ENCODE measurements around the gene DYNLT2.
A peak's percentile ranks its signal among the peaks of the same experiment; 100 is the strongest.

Gene DYNLT2

DNA sequence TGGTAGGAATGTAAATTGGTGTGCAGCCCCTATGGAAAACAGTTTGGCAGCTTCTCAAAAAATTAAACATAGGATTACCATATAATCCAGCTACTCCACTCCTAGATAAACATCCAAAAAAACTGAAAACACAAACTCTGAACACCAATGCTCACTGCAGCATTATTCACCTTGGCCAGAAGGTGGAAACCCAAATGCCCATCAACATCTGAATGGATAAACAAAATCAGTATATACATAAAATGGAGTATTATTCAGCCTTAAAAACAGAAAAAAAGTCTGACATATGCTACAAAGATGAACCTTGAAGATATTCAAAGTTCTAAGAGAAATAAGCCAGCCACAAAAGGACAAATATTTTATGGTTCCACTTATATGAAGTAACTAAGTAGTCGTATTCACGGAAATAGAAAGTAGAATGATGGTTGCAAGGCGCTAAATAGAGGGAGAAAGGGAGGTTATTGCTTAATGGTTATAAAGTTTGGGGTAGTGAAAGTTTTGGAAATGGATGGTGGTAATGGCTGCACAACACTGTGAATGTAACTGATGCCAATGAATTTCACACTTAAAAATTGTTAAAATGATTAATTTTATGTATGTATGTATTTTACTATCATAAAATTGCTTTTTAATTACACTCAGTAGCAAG lies 31.0 kb downstream of the DYNLT2 start:
- Histone ChIP-seq H3F3A (ENCODE audit: control insufficient read depth, insufficient read depth) (peaks cover 4% of the 10 kb centered on the region), H3K27me3 (ENCODE audit: control insufficient read depth, low read length) (no peaks in the 10 kb centered on the region), H3K36me3 (ENCODE audit: control insufficient read depth, low read length) (peaks cover 57% of the 10 kb centered on the region), H3K79me2 (ENCODE audit: control insufficient read depth, low read length) (peaks cover 78% of the 10 kb centered on the region), H4K20me1 (ENCODE audit: control insufficient read depth, insufficient read depth, low read depth, low read length) (peaks cover 13% of the 10 kb centered on the region; the same call in 1 of the 2 replicates), H3K9me3 (ENCODE audit: control insufficient read depth, insufficient read depth, low read length) (no peaks in the 10 kb centered on the region), H3K4me2 (ENCODE audit: low read length) (no peak overlapping the region; the same call in 1 of the 2 replicates), H3K27ac (ENCODE audit: low read depth, low read length) (no peak overlapping the region), H3K4me3 (ENCODE audit: low read length) (no peak overlapping the region), H3K4me1 (ENCODE audit: control insufficient read depth, low read length) (peaks cover 35% of the 10 kb centered on the region), H3K9me2 (replicated peaks; ENCODE audit: control insufficient read depth, low read length) (no peaks in the 10 kb centered on the region)
- TF ChIP-seq, protein P1, sequence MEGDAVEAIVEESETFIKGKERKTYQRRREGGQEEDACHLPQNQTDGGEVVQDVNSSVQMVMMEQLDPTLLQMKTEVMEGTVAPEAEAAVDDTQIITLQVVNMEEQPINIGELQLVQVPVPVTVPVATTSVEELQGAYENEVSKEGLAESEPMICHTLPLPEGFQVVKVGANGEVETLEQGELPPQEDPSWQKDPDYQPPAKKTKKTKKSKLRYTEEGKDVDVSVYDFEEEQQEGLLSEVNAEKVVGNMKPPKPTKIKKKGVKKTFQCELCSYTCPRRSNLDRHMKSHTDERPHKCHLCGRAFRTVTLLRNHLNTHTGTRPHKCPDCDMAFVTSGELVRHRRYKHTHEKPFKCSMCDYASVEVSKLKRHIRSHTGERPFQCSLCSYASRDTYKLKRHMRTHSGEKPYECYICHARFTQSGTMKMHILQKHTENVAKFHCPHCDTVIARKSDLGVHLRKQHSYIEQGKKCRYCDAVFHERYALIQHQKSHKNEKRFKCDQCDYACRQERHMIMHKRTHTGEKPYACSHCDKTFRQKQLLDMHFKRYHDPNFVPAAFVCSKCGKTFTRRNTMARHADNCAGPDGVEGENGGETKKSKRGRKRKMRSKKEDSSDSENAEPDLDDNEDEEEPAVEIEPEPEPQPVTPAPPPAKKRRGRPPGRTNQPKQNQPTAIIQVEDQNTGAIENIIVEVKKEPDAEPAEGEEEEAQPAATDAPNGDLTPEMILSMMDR (IDR thresholded peaks at IDR 0.05; ENCODE audit: low read depth, low read length, poor library complexity, severe bottlenecking) = peak; percentile 10
- TF ChIP-seq EZH2phosphoT487 (IDR thresholded peaks at IDR 0.05; ENCODE audit: borderline replicate concordance, low read length) = no peak

DNA sequence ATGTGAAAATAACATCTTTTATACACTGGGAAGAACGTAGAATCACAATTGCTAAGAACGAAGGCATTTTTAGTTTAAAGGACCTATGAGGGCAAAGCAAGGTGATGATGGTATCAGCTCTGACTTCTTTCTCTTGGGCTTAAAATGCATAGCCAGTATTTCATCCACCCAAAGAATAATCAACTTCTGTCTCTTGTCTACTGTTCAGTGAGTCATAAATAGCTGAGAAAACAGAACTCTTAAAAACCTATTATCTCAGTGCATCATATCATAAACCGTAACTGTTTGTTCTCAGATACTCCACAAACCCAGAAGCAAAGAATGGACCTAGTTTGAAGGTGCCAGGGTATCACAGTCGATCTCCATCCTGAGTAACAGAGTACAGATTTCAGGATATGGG lies 32.3 kb downstream of the DYNLT2 start:
- H3K27me3 ChIP-seq (ENCODE audit: control insufficient read depth, low read length) = no peaks in the 10 kb centered on the region
- no peaks in the 10 kb centered on the region for H3K9me3 ChIP-seq (ENCODE audit: control insufficient read depth, insufficient read depth, low read length)
- H3K4me2 ChIP-seq (ENCODE audit: low read length) = no peak overlapping the region
- H3K36me3 ChIP-seq (ENCODE audit: control insufficient read depth, low read length) = peaks cover 69% of the 10 kb centered on the region
- H3K27ac ChIP-seq (ENCODE audit: low read depth, low read length) = no peak overlapping the region
- H3K4me1 ChIP-seq (ENCODE audit: control insufficient read depth, low read length) = peaks cover 34% of the 10 kb centered on the region
- H3F3A ChIP-seq (ENCODE audit: control insufficient read depth, insufficient read depth) = peaks cover 4% of the 10 kb centered on the region
- no peak overlapping the region for H3K4me3 ChIP-seq (ENCODE audit: low read length)
- peaks cover 74% of the 10 kb centered on the region for H3K79me2 ChIP-seq (ENCODE audit: control insufficient read depth, low read length)
- H3K9me2 ChIP-seq (replicated peaks; ENCODE audit: control insufficient read depth, low read length) = no peaks in the 10 kb centered on the region
- peaks cover 13% of the 10 kb centered on the region; the same call in 1 of the 2 replicates for H4K20me1 ChIP-seq (ENCODE audit: control insufficient read depth, insufficient read depth, low read depth, low read length)
- TF ChIP-seq, protein P1 (IDR thresholded peaks at IDR 0.05; ENCODE audit: low read depth, low read length, poor library complexity, severe bottlenecking) = no peak
- TF ChIP-seq EZH2phosphoT487 (IDR thresholded peaks at IDR 0.05; ENCODE audit: borderline replicate concordance, low read length) = no peak

DNA sequence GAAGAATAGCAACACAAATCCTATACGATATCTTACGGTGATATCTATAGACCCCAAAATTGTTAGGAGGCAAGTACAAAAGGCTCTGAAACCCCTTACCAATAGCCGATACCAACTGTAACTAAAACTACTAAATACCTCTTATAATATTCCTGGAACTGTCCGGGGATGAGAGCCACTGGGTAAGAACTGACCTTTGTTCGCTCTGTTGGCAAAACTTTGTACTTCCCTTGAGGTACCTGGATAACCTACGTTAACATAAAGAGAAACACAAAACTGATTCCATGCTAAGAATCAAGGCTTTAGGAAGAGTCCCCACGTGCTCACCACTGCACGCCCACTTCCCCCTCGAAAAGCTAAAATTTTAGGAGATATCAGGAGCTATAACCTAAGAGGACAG lies 36.8 kb downstream of the DYNLT2 start:
- Histone ChIP-seq H3F3A (ENCODE audit: control insufficient read depth, insufficient read depth) (peaks cover 18% of the 10 kb centered on the region), H3K27ac (ENCODE audit: low read depth, low read length) (no peak overlapping the region), H3K4me1 (ENCODE audit: control insufficient read depth, low read length) (peaks cover 29% of the 10 kb centered on the region), H3K79me2 (ENCODE audit: control insufficient read depth, low read length) (peaks cover 35% of the 10 kb centered on the region), H3K36me3 (ENCODE audit: control insufficient read depth, low read length) (peaks cover 86% of the 10 kb centered on the region), H3K4me3 (ENCODE audit: low read length) (no peak overlapping the region), H3K4me2 (ENCODE audit: low read length) (no peak overlapping the region), H3K9me3 (ENCODE audit: control insufficient read depth, insufficient read depth, low read length) (no peaks in the 10 kb centered on the region), H3K9me2 (replicated peaks; ENCODE audit: control insufficient read depth, low read length) (no peaks in the 10 kb centered on the region), H3K27me3 (ENCODE audit: control insufficient read depth, low read length) (no peaks in the 10 kb centered on the region), H4K20me1 (ENCODE audit: control insufficient read depth, insufficient read depth, low read depth, low read length) (no peaks in the 10 kb centered on the region)
- no peak for TF ChIP-seq EZH2phosphoT487 (IDR thresholded peaks at IDR 0.05; ENCODE audit: borderline replicate concordance, low read length)
- TF ChIP-seq, protein P1 (IDR thresholded peaks at IDR 0.05; ENCODE audit: low read depth, low read length, poor library complexity, severe bottlenecking) = no peak

All from DOHH2 (cell line).